H1 (cell line): Measurements from ENCODE around the gene OR10A2. TPM values are rescaled to one million over a fixed set of nuclear protein-coding genes. Genes with fewer than 3 reads are reported as not detected.

ENCODE experiments used
- CTCF ChIA-PET: fragments of 300-600 bp; sonication (Branson Sonifier 250); formaldehyde crosslinking; loops from one replicate; lab custom pipeline; 2021; ENCODE audit not compliant: partially characterized antibody; lab: Charles Lee
- POLR2A ChIA-PET: fragments of 300-600 bp; sonication (Branson Sonifier 250); formaldehyde crosslinking; loops from one replicate; lab custom pipeline; 2021; ENCODE audit warnings: inconsistent platforms; ENCODE audit not compliant: partially characterized antibody; lab: Charles Lee
- DNase-seq, 2 experiments: peaks; one replicate each; pipeline versions ENCODE4 v3.0.0 to v3.0.0-alpha.2; 2010 to 2022; ENCODE audit warnings: low spot score in 2 of 2, low read depth in 1 of 2, mixed read lengths in 1 of 2
- FAIRE-seq: peaks from 2 replicates; lab custom pipeline; 2011; peaks lifted over from hg19 to GRCh38; lab: Jason Lieb, UNC
- H2AFZ ChIP-seq: 2 replicates; pipeline ENCODE4 v1.8.1; 2012; ENCODE audit warnings: low read length, inconsistent platforms
- H2AK5ac ChIP-seq: 2 replicates; pipeline ENCODE4 v1.6.1; 2013; ENCODE audit warnings: low read depth, low read length
- H2BK120ac ChIP-seq: replicated peaks from 2 replicates; pipeline ENCODE3; 2013; ENCODE audit warnings: low read depth, low read length, inconsistent platforms
- H2BK12ac ChIP-seq: 2 replicates; pipeline ENCODE4 v1.6.1; 2013; ENCODE audit warnings: low read depth, low read length
- H2BK15ac ChIP-seq: 2 replicates; pipeline ENCODE4 v1.6.1; 2013; ENCODE audit warnings: low read length
- H2BK20ac ChIP-seq: 2 replicates; pipeline ENCODE4 v1.6.1; 2013; ENCODE audit warnings: low read length
- H2BK5ac ChIP-seq: 2 replicates; pipeline ENCODE4 v1.6.1; 2013; ENCODE audit warnings: low read depth, low read length
- H3K14ac ChIP-seq: 2 replicates; pipeline ENCODE4 v1.6.1; 2013; ENCODE audit warnings: inconsistent platforms; ENCODE audit not compliant: insufficient read length
- H3K18ac ChIP-seq: 2 replicates; pipeline ENCODE4 v1.6.1; 2013; ENCODE audit warnings: low read length; ENCODE audit errors: extremely low read depth
- H3K23ac ChIP-seq: 2 replicates; pipeline ENCODE4 v1.6.1; 2013; ENCODE audit warnings: inconsistent platforms; ENCODE audit not compliant: insufficient read length
- H3K23me2 ChIP-seq: 2 replicates; pipeline ENCODE4 v1.6.1; 2013; ENCODE audit warnings: low read depth, low read length
- H3K27ac ChIP-seq: 2 replicates; pipeline ENCODE4 v1.6.1; 2011; ENCODE audit warnings: low read depth, low read length, inconsistent platforms
- H3K27me3 ChIP-seq, 4 experiments: replicated peaks in 1 of 4; 1 replicate in 1 of 4; 2 replicates in 3 of 4; pipeline versions ENCODE4 v1.6.1 to v1.8.1; 2011 to 2013; ENCODE audit warnings: low read length in 3 of 4, mild to moderate bottlenecking in 3 of 4, inconsistent platforms in 2 of 4, mixed read lengths in 2 of 4, moderate library complexity in 1 of 4; ENCODE audit not compliant: control insufficient read depth in 3 of 4, insufficient read depth in 3 of 4; ENCODE audit errors: extremely low read depth in 1 of 4
- H3K36me3 ChIP-seq, 4 experiments: 2 replicates each; pipeline versions ENCODE4 v1.6.1 to v1.8.1; 2011 to 2013; ENCODE audit warnings: mild to moderate bottlenecking in 4 of 4, low read length in 3 of 4, moderate library complexity in 2 of 4, control low read depth in 1 of 4, inconsistent platforms in 1 of 4; ENCODE audit not compliant: insufficient read depth in 4 of 4, control insufficient read depth in 2 of 4
- H3K4ac ChIP-seq: replicated peaks from 2 replicates; pipeline ENCODE3; 2013; ENCODE audit warnings: low read length, low read depth, mixed read lengths, inconsistent platforms; ENCODE audit not compliant: insufficient read length
- H3K4me1 ChIP-seq, 4 experiments: replicated peaks in 1 of 4; 1 replicate in 1 of 4; 2 replicates in 3 of 4; pipeline versions ENCODE4 v1.6.1 to v1.8.1; 2011 to 2013; ENCODE audit warnings: low read length in 3 of 4, inconsistent platforms in 2 of 4, mixed read lengths in 1 of 4; ENCODE audit not compliant: insufficient read depth in 4 of 4, control insufficient read depth in 3 of 4
- H3K4me2 ChIP-seq, 2 experiments: 2 replicates each; pipeline versions ENCODE4 v1.6.1 to v1.8.1; 2011 to 2013; ENCODE audit warnings: low read depth in 2 of 2, low read length in 2 of 2, control low read depth in 1 of 2, inconsistent platforms in 1 of 2, mild to moderate bottlenecking in 1 of 2; ENCODE audit not compliant: insufficient read depth in 1 of 2
- H3K4me3 ChIP-seq, 4 experiments: fragments of 200-600, 300-600 bp in 1 of 4; sonication (generic), shearing (Covaris generic), sonication (Bioruptor Twin) in 1 of 4; 2 replicates each; pipeline versions ENCODE4 v1.5.1 to v1.8.1; 2011 to 2016; ENCODE audit warnings: low read length in 4 of 4, low read depth in 3 of 4, control low read depth in 2 of 4, inconsistent platforms in 2 of 4, mild to moderate bottlenecking in 2 of 4, mixed read lengths in 1 of 4, moderate library complexity in 1 of 4; ENCODE audit not compliant: insufficient read depth in 2 of 4; ENCODE audit errors: extremely low read depth in 1 of 4
- H3K56ac ChIP-seq: replicated peaks from 2 replicates; pipeline ENCODE3; 2013; ENCODE audit warnings: low read depth, mild to moderate bottlenecking, mixed read lengths, low read length, inconsistent platforms; ENCODE audit not compliant: insufficient read length
- H3K79me1 ChIP-seq: 2 replicates; pipeline ENCODE4 v1.6.1; 2013; ENCODE audit warnings: low read depth, low read length, control low read depth
- H3K79me2 ChIP-seq, 2 experiments: 2 replicates each; pipeline versions ENCODE4 v1.6.1 to v1.8.1; 2012 to 2013; ENCODE audit warnings: low read length in 2 of 2, mild to moderate bottlenecking in 2 of 2, inconsistent platforms in 1 of 2; ENCODE audit not compliant: insufficient read depth in 2 of 2, control insufficient read depth in 1 of 2
- H3K9ac ChIP-seq, 4 experiments: replicated peaks in 1 of 4; 1 replicate in 1 of 4; 2 replicates in 3 of 4; pipeline versions ENCODE4 v1.6.1 to v1.8.1; 2011 to 2013; ENCODE audit warnings: low read depth in 3 of 4, low read length in 3 of 4, control low read depth in 2 of 4, mild to moderate bottlenecking in 2 of 4, moderate library complexity in 2 of 4, inconsistent platforms in 1 of 4; ENCODE audit errors: extremely low read depth in 1 of 4
- H3K9me3 ChIP-seq, 2 experiments: 2 replicates each; pipeline versions ENCODE4 v1.6.1 to v1.8.1; 2012 to 2013; ENCODE audit warnings: mild to moderate bottlenecking in 2 of 2, moderate library complexity in 2 of 2, control low read depth in 1 of 2, inconsistent platforms in 1 of 2, low read depth in 1 of 2, low read length in 1 of 2, mixed read lengths in 1 of 2; ENCODE audit not compliant: insufficient read depth in 2 of 2
- H4K20me1 ChIP-seq, 2 experiments: replicated peaks in 1 of 2; 2 replicates each; pipeline versions ENCODE3 to v1.8.1; 2011 to 2013; ENCODE audit warnings: inconsistent platforms in 2 of 2, low read length in 2 of 2, mild to moderate bottlenecking in 1 of 2; ENCODE audit not compliant: insufficient read depth in 2 of 2, control insufficient read depth in 1 of 2
- H4K5ac ChIP-seq: 2 replicates; pipeline ENCODE4 v1.6.1; 2013; ENCODE audit warnings: low read length, low read depth, mixed read lengths, inconsistent platforms; ENCODE audit not compliant: insufficient read length
- H4K8ac ChIP-seq: 2 replicates; pipeline ENCODE4 v1.8.0; 2013; ENCODE audit warnings: mild to moderate bottlenecking, moderate library complexity, low read length, inconsistent platforms; ENCODE audit not compliant: insufficient read depth; ENCODE audit errors: extremely low read depth
- H4K91ac ChIP-seq: replicated peaks from 2 replicates; pipeline ENCODE3; 2013; ENCODE audit warnings: low read length, mixed read lengths, inconsistent platforms; ENCODE audit not compliant: insufficient read length
- BCL11A ChIP-seq, 2 experiments: IDR thresholded peaks; one replicate each; pipeline ENCODE4 v1.6.1; 2011; ENCODE audit warnings: low read depth in 2 of 2, low read length in 2 of 2, mild to moderate bottlenecking in 2 of 2
- CHD1 ChIP-seq: IDR thresholded peaks from 2 replicates; pipeline ENCODE4 v1.6.1; 2012; ENCODE audit warnings: low read depth, low read length, improper control_type of control experiment
- MAFK ChIP-seq: IDR thresholded peaks from 2 replicates; pipeline ENCODE4 v1.6.1; 2012; ENCODE audit warnings: low read depth, mild to moderate bottlenecking, improper control_type of control experiment, low read length
- POU5F1 ChIP-seq: IDR thresholded peaks from 2 replicates; pipeline ENCODE4 v1.6.1; 2011; ENCODE audit warnings: low read depth, mild to moderate bottlenecking, low read length, moderate library complexity
- SIN3A ChIP-seq, 2 experiments: IDR thresholded peaks in 1 of 2; conservative IDR thresholded peaks in 1 of 2; 2 replicates each; pipeline ENCODE4 v1.6.1; 2011 to 2012; ENCODE audit warnings: low read length in 2 of 2, improper control_type of control experiment in 1 of 2, low read depth in 1 of 2, mild to moderate bottlenecking in 1 of 2
- SP2 ChIP-seq: IDR thresholded peaks from 2 replicates; pipeline ENCODE4 v1.6.1; 2012; ENCODE audit warnings: mild to moderate bottlenecking, low read length, inconsistent platforms
- TCF12 ChIP-seq: IDR thresholded peaks from 2 replicates; pipeline ENCODE4 v1.6.1; 2011; ENCODE audit warnings: low read depth, mild to moderate bottlenecking, low read length
- WGBS, 2 experiments: shearing (Covaris generic) in 1 of 2; methylation state at CpG; one replicate each; pipeline versions ENCODE4 v1.1.6 to v1.1.7; 2013 to 2015; ENCODE audit warnings: low lambda C conversion rate in 2 of 2, mixed read lengths in 2 of 2, inconsistent platforms in 1 of 2, low coverage in 1 of 2, missing lambda C conversion rate in 1 of 2; ENCODE audit not compliant: insufficient replicate concordance in 2 of 2, insufficient coverage in 1 of 2, insufficient read length in 1 of 2; ENCODE audit errors: extremely low coverage in 1 of 2, missing lambda C conversion rate in 1 of 2; 5-methylcytosine and 5-hydroxymethylcytosine counted together
- polyA plus RNA-seq, 7 experiments: library from polyadenylated mRNA; depleted of rRNA in 3 of 7; stranded (reverse) in 5 of 7; unstranded in 2 of 7; fragments of >200 nt in 5 of 7; fragments of 200-250 nt in 2 of 7; gene quantifications; 1 replicate in 5 of 7; 2 replicates in 1 of 7; 4 replicates in 1 of 7; pipeline versions ENCODE4 v1.2.1 to v1.2.3, GENCODE V29; 2011 to 2013; ENCODE audit warnings: missing spikeins in 2 of 7, mixed read lengths in 2 of 7
- total RNA-seq: library from RNA; stranded (reverse); fragmentation: NEBNext Ultra II Directional; extraction: Animal tissue kit (Norgen Biotek cat#: 25700); gene quantifications from 2 replicates; pipeline ENCODE4 v1.2.1, GENCODE V29; 2021

The OR10A2 gene
- total and polyA plus RNA-seq, 2 of the 8 experiments (the other 6 are each of a cell fraction or from before 2014, with no cell fraction given): not detected

GRCh38 chr11:6911948-6912347, 49.1 kb downstream of the OR10A2 start:
- ChIA-PET POLR2A (no interaction called here), CTCF (interaction anchor here (0.6 to 1.0 kb wide), 2 partner anchors 11 to 129 kb away, joined by 3 read pairs; partner anchors contain the start of gene OR2AG1)
- Histone ChIP-seq H2BK120ac (no peak overlapping the region), H2BK12ac (no peak overlapping the region), H3K4ac (no peak overlapping the region), H3K4me3 (no peak overlapping the region), H3K27ac (no peak overlapping the region), H3K36me3 (no peaks in the 10 kb centered on the region), H3K14ac (no peak overlapping the region), H2BK15ac (no peak overlapping the region), H3K79me2 (no peaks in the 10 kb centered on the region), H3K4me2 (no peak overlapping the region), H4K91ac (no peak overlapping the region), H2BK5ac (no peak overlapping the region), H3K23ac (no peak overlapping the region), H4K20me1 (no peaks in the 10 kb centered on the region), H3K79me1 (no peaks in the 10 kb centered on the region), H4K5ac (no peak overlapping the region), H3K27me3 (no peaks in the 10 kb centered on the region), H4K8ac (no peak overlapping the region), H3K23me2 (no peaks in the 10 kb centered on the region), H2AFZ (no peak overlapping the region), H3K4me1 (no peaks in the 10 kb centered on the region), H3K9me3 (no peaks in the 10 kb centered on the region), H2AK5ac (no peak overlapping the region), H3K9ac (no peak overlapping the region), H3K18ac (no peak overlapping the region), H3K56ac (no peak overlapping the region), H2BK20ac (no peak overlapping the region)
- TF ChIP-seq BCL11A (IDR thresholded peaks at IDR 0.05; ENCODE audit: low read depth in 2 of 2, low read length in 2 of 2) (no peak), POU5F1 (no peak), MAFK (no peak), CHD1 (no peak), SP2 (no peak), TCF12 (no peak), SIN3A (conservative IDR thresholded peaks at IDR 0.05 in 1 of 2, IDR thresholded peaks at IDR 0.05 in 1 of 2; ENCODE audit: low read depth in 1 of 2, low read length in 2 of 2) (no peak)
- WGBS, 2 experiments: 87% methylated on average over 3 of the region's 3 CpGs; no CpG with 5 or more reads in 1 of the 2 experiments
- FAIRE-seq (no peak), DNase-seq (no peak)
